ENCODE measurements around the gene TENM3.

GRCh38 chr4:182230256-182230655 lies 12.9 kb upstream of the TENM3 start:
- TF ChIP-seq POLR2A (IDR thresholded peaks at IDR 0.05; ENCODE audit: extremely low read depth, insufficient read length) (no peak), CTCF (IDR thresholded peaks at IDR 0.05; ENCODE audit: low read depth, low read length) (no peak)
